Stimulated activated CD4-positive, alpha-beta T cell treated with anti-CD3 and anti-CD28 coated beads, TNF-alpha, amount 100 ng/mL, for 1 hour (primary cell): ENCODE data around the gene HOXB8.

Experiments
- DNase-seq, 3 donors: peaks; one replicate each; pipeline ENCODE4 v3.0.0-alpha.2; 2020; ENCODE audit warnings: low read depth in 3 of 3, low spot score in 1 of 3

HOXB8 gene

GRCh38 chr17:48569674-48570324 lies 45.3 kb downstream of the HOXB8 start:
- DNase-seq: no peak

- DNase-seq: no peak
Observed at GRCh38 chr17:48569240-48569582, 45.9 kb downstream of the HOXB8 start.

- DNase-seq: no peak
Observed at GRCh38 chr17:48568499-48569239, 46.4 kb downstream of the HOXB8 start.

- no peak for DNase-seq
Observed at GRCh38 chr17:48567646-48568354, 47.3 kb downstream of the HOXB8 start.

- no peak for DNase-seq
Observed at GRCh38 chr17:48567209-48567608, 47.9 kb downstream of the HOXB8 start.

- no peak for DNase-seq
Observed at GRCh38 chr17:48566717-48567116, 48.4 kb downstream of the HOXB8 start.

- no peak for DNase-seq
Observed at GRCh38 chr17:48565925-48566710, 49.0 kb downstream of the HOXB8 start.

GRCh38 chr17:48565022-48565554 lies 50.0 kb downstream of the HOXB8 start:
- DNase-seq: no peak

- no peak for DNase-seq
Observed at GRCh38 chr17:48564188-48565021, 50.7 kb downstream of the HOXB8 start.

GRCh38 chr17:48563867-48564187 lies 51.3 kb downstream of the HOXB8 start:
- DNase-seq: no peak

GRCh38 chr17:48563385-48563838 lies 51.7 kb downstream of the HOXB8 start:
- no peak for DNase-seq

- DNase-seq: no peak
Observed at GRCh38 chr17:48562934-48563333, 52.2 kb downstream of the HOXB8 start.
